ENCODE measurements around the gene SLC48A1.
A peak's percentile ranks its signal among the peaks of the same experiment; 100 is the strongest.

Gene SLC48A1

DNA sequence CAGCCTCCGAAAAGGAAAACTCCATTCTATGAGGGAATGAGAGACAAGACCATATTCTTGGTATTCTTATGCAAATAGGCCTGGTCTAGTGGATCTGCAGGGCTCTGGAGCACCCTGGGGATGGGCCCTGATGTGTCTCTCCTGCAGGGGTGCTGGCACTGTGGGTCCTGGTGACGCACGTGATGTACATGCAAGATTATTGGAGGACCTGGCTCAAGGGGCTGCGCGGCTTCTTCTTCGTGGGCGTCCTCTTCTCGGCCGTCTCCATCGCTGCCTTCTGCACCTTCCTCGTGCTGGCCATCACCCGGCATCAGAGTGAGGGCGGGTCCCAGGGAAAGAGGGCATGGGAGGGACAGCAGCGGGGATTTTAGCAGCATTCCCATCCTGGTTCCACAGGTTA lies 5.8 kb downstream of the SLC48A1 start:
- no peak for TF ChIP-seq EZH2 (IDR thresholded peaks at IDR 0.05; ENCODE audit: borderline replicate concordance, low read length)
- TF ChIP-seq, protein P1, sequence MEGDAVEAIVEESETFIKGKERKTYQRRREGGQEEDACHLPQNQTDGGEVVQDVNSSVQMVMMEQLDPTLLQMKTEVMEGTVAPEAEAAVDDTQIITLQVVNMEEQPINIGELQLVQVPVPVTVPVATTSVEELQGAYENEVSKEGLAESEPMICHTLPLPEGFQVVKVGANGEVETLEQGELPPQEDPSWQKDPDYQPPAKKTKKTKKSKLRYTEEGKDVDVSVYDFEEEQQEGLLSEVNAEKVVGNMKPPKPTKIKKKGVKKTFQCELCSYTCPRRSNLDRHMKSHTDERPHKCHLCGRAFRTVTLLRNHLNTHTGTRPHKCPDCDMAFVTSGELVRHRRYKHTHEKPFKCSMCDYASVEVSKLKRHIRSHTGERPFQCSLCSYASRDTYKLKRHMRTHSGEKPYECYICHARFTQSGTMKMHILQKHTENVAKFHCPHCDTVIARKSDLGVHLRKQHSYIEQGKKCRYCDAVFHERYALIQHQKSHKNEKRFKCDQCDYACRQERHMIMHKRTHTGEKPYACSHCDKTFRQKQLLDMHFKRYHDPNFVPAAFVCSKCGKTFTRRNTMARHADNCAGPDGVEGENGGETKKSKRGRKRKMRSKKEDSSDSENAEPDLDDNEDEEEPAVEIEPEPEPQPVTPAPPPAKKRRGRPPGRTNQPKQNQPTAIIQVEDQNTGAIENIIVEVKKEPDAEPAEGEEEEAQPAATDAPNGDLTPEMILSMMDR (IDR thresholded peaks at IDR 0.05; ENCODE audit: low read length) = no peak
- Histone ChIP-seq H3K27me3 (ENCODE audit: insufficient read depth, low read length) (no peaks in the 10 kb centered on the region), H3K36me3 (ENCODE audit: insufficient read depth, low read length) (peaks cover 27% of the 10 kb centered on the region), H4K20me1 (ENCODE audit: insufficient read depth, low read length) (no peaks in the 10 kb centered on the region), H3F3A (ENCODE audit: insufficient read depth, low read length) (no peaks in the 10 kb centered on the region), H3K4me3 (ENCODE audit: low read depth, low read length, poor library complexity, severe bottlenecking) (no peak overlapping the region), H3K4me1 (ENCODE audit: insufficient read depth, low read length, severe bottlenecking) (peaks cover 46% of the 10 kb centered on the region), H3K27ac (ENCODE audit: low read depth, low read length, poor library complexity, severe bottlenecking) (no peak overlapping the region), H2AFZ (ENCODE audit: low read length) (no peak overlapping the region), H3K79me2 (ENCODE audit: insufficient read depth, low read length) (no peaks in the 10 kb centered on the region), H3K9ac (ENCODE audit: low read length) (no peak overlapping the region), H3K9me3 (ENCODE audit: low read length) (no peaks in the 10 kb centered on the region), H3K9me2 (ENCODE audit: low read depth, low read length) (no peaks in the 10 kb centered on the region), H3K4me2 (ENCODE audit: low read length) (no peak overlapping the region)

DNA sequence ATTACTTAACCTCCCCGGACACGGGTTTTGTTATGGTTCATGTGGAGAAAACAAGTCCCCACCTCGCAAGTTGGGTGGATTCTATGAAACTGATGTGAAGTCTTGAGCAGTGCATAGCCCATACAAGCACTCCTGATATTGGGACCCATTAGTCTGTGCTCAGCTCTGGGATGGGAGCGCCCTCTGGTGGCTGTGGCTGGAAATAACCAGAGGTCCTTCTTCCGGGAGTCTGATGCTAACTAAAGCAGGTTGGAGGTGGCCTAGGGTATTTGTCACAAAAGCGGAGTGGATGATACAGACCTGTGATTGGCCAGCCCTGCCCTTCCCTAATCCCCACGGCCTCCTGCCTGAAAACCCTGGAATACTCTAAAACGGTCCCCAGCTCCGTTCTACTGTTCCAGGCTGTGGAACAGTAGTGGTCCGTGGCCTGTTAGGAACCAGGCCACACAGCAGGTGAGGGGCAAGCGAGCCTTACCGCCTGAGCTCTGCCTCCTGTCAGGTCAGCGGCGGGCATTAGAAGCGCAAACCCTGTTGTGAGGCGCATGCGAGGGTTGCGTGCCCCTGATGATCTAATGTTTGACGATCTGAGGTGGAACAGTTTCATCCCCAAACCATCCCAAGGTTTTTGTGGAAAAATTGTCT lies 6.4 kb downstream of the SLC48A1 start:
- peaks cover 32% of the 10 kb centered on the region for H3K36me3 ChIP-seq (ENCODE audit: insufficient read depth, low read length)
- no peak overlapping the region for H2AFZ ChIP-seq (ENCODE audit: low read length)
- peak overlapping the region; percentile 63 for H3K27ac ChIP-seq (ENCODE audit: low read depth, low read length, poor library complexity, severe bottlenecking)
- peak overlapping the region; percentile 29 for H3K4me3 ChIP-seq (ENCODE audit: low read depth, low read length, poor library complexity, severe bottlenecking)
- no peaks in the 10 kb centered on the region for H3K9me2 ChIP-seq (ENCODE audit: low read depth, low read length)
- no peaks in the 10 kb centered on the region for H3K79me2 ChIP-seq (ENCODE audit: insufficient read depth, low read length)
- no peaks in the 10 kb centered on the region for H3K9me3 ChIP-seq (ENCODE audit: low read length)
- no peaks in the 10 kb centered on the region for H3K27me3 ChIP-seq (ENCODE audit: insufficient read depth, low read length)
- no peaks in the 10 kb centered on the region for H4K20me1 ChIP-seq (ENCODE audit: insufficient read depth, low read length)
- TF ChIP-seq, protein P1 (IDR thresholded peaks at IDR 0.05; ENCODE audit: low read length) = peak; percentile 96
- no peak for TF ChIP-seq EZH2 (IDR thresholded peaks at IDR 0.05; ENCODE audit: borderline replicate concordance, low read length)
- H3K4me2 ChIP-seq (ENCODE audit: low read length) = peak overlapping the region; percentile 52; the same call in 1 of the 2 replicates
- peaks cover 41% of the 10 kb centered on the region for H3K4me1 ChIP-seq (ENCODE audit: insufficient read depth, low read length, severe bottlenecking)
- H3K9ac ChIP-seq (ENCODE audit: low read length) = peak overlapping the region; percentile 2; the same call in 1 of the 2 replicates
- H3F3A ChIP-seq (ENCODE audit: insufficient read depth, low read length) = no peaks in the 10 kb centered on the region

DNA sequence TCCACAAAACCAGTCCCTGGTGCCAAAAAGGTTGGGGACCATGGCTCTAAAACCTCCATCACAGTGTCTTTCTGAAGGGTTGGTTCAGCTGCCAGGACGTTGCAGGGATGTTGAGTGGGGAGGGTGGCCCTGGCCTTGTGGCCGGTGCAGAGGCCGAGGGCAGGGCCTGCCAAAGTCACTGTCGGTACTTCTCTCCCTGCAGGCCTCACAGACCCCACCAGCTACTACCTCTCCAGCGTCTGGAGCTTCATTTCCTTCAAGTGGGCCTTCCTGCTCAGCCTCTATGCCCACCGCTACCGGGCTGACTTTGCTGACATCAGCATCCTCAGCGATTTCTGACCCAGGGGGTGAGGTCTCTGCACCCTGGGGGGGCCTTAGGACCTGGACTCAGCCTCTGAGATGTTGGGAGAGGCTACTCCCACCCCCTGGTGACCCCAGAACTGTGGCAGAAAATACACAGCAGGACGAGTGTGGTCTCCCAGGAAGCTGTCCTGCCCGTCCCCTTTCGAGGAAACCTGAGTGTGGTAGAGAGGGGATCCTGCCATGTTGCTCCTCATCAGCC lies 7.0 kb downstream of the SLC48A1 start:
- Histone ChIP-seq H3K27ac (ENCODE audit: low read depth, low read length, poor library complexity, severe bottlenecking) (peak overlapping the region; percentile 63), H3K4me1 (ENCODE audit: insufficient read depth, low read length, severe bottlenecking) (peaks cover 35% of the 10 kb centered on the region), H3K9me2 (ENCODE audit: low read depth, low read length) (no peaks in the 10 kb centered on the region), H3K4me3 (ENCODE audit: low read depth, low read length, poor library complexity, severe bottlenecking) (peak overlapping the region; percentile 29), H4K20me1 (ENCODE audit: insufficient read depth, low read length) (no peaks in the 10 kb centered on the region), H3K9me3 (ENCODE audit: low read length) (no peaks in the 10 kb centered on the region), H3K9ac (ENCODE audit: low read length) (peak overlapping the region; percentile 2; the same call in 1 of the 2 replicates), H3K79me2 (ENCODE audit: insufficient read depth, low read length) (no peaks in the 10 kb centered on the region), H3K27me3 (ENCODE audit: insufficient read depth, low read length) (no peaks in the 10 kb centered on the region), H2AFZ (ENCODE audit: low read length) (no peak overlapping the region), H3K36me3 (ENCODE audit: insufficient read depth, low read length) (peaks cover 38% of the 10 kb centered on the region), H3K4me2 (ENCODE audit: low read length) (peak overlapping the region; percentile 52; the same call in 1 of the 2 replicates), H3F3A (ENCODE audit: insufficient read depth, low read length) (no peaks in the 10 kb centered on the region)
- TF ChIP-seq, protein P1 (IDR thresholded peaks at IDR 0.05; ENCODE audit: low read length) = no peak
- TF ChIP-seq EZH2 (IDR thresholded peaks at IDR 0.05; ENCODE audit: borderline replicate concordance, low read length) = no peak

Measured in OCI-LY1 (cell line).